Gastroesophageal sphincter (tissue), 3 donors: ENCODE data around the gene SCRT2.

ENCODE experiments used
- POLR2AphosphoS5 ChIP-seq: sonication (generic); formaldehyde crosslinking; IDR thresholded peaks from one replicate; pipeline ENCODE4 v1.6.1; 2017; ENCODE audit warnings: antibody characterized with exemption
- TF ChIP-seq, protein P1 (sequence below), 4 experiments: fragments of 200-600 bp in 2 of 4; fragments of 450-650 bp in 2 of 4; sonication (generic) in 1 of 4; IDR thresholded peaks; one replicate each; pipeline ENCODE4 v1.5.1; 2017 to 2019; ENCODE audit warnings: antibody characterized with exemption in 4 of 4, mild to moderate bottlenecking in 2 of 4, moderate library complexity in 2 of 4

- TF ChIP-seq, protein P1, sequence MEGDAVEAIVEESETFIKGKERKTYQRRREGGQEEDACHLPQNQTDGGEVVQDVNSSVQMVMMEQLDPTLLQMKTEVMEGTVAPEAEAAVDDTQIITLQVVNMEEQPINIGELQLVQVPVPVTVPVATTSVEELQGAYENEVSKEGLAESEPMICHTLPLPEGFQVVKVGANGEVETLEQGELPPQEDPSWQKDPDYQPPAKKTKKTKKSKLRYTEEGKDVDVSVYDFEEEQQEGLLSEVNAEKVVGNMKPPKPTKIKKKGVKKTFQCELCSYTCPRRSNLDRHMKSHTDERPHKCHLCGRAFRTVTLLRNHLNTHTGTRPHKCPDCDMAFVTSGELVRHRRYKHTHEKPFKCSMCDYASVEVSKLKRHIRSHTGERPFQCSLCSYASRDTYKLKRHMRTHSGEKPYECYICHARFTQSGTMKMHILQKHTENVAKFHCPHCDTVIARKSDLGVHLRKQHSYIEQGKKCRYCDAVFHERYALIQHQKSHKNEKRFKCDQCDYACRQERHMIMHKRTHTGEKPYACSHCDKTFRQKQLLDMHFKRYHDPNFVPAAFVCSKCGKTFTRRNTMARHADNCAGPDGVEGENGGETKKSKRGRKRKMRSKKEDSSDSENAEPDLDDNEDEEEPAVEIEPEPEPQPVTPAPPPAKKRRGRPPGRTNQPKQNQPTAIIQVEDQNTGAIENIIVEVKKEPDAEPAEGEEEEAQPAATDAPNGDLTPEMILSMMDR (IDR thresholded peaks at IDR 0.05), result no peak
- no peak for TF ChIP-seq POLR2AphosphoS5
These were observed 2.0 kb downstream of the SCRT2 start for GRCh38 chr20:673603-674001.
